Astrocyte of the cerebellum (primary cell): ENCODE data around the gene AATK.

Experiments
- DNase-seq: peaks from one replicate; pipeline ENCODE4 v3.0.0-alpha.2; 2011; ENCODE audit warnings: low read depth
- H3K4me3 ChIP-seq: 2 replicates; pipeline ENCODE4 v1.5.1; 2011; ENCODE audit warnings: mild to moderate bottlenecking, low read depth, low read length, moderate library complexity
- in situ Hi-C: cut with HindIII; loops from 2 replicates; pipeline ENCODE4 v1.10.0; 2017; ENCODE audit warnings: low sequenced_read_pairs
- TF ChIP-seq, protein P1 (sequence below): IDR thresholded peaks from 2 replicates; pipeline ENCODE4 v1.5.1; 2012; ENCODE audit warnings: low read length, low read depth, moderate library complexity, mild to moderate bottlenecking; ENCODE audit errors: missing control alignments

AATK gene

DNA sequence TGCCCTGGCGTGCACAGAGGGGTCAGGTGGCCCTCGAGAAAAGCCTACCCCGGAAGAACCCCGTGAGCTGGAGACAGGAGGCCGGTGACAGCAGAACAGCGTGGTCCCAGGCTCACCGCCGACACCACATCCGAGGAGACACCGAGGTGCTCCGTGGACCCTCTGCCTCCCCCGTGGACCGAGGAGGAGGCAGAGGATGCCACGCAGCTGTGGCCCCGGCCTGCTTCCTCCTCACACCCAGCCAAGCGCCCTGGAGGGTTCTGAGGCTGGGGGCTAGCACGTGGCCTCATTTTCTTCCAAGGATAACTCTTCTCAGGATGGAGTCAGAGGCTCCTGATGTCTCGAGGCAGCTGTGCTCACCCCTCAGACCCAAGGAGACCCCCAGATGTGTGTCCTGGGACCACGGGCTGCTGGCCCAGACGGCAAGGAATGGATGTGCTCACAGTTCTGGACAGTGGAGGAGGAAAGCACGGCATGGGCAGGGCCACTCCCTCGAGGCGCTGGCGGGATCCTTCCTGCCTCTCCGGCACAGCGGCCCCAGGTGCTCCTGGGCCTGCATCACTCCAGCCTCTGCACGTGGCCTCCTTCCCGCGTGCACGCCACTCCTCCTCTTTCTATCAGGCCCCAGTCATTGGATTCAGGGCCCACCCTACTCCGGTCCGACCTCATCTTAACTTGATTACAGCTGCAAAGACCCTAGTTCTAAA, 5.1 kb downstream of the AATK start:
- H3K4me3 ChIP-seq = no peak overlapping the region
- no peak for DNase-seq
- TF ChIP-seq, protein P1, sequence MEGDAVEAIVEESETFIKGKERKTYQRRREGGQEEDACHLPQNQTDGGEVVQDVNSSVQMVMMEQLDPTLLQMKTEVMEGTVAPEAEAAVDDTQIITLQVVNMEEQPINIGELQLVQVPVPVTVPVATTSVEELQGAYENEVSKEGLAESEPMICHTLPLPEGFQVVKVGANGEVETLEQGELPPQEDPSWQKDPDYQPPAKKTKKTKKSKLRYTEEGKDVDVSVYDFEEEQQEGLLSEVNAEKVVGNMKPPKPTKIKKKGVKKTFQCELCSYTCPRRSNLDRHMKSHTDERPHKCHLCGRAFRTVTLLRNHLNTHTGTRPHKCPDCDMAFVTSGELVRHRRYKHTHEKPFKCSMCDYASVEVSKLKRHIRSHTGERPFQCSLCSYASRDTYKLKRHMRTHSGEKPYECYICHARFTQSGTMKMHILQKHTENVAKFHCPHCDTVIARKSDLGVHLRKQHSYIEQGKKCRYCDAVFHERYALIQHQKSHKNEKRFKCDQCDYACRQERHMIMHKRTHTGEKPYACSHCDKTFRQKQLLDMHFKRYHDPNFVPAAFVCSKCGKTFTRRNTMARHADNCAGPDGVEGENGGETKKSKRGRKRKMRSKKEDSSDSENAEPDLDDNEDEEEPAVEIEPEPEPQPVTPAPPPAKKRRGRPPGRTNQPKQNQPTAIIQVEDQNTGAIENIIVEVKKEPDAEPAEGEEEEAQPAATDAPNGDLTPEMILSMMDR = no peak
- in situ Hi-C loops = no loop called here

DNA sequence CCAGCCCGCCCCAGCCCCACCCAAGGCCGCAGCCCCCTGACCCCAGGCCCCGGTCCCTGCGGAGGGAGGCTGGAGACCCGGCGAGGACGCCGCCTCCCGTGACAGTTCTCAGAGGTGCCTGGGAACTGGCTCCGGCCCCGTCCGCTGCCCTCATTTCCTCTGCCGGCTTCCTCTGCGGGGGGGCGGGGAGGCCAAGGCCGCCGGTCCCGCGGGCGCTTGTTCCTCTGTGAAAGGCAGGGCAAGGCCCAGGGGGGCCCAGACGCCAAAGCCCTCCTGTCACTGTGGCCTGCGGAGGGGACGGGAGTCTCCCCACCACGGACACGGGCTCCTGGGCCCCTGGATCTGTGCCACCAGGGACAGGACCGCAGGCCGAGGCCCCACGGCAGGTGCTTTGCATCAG, 5.7 kb downstream of the AATK start:
- TF ChIP-seq, protein P1 = no peak
- in situ Hi-C loops = no loop called here
- no peak overlapping the region for H3K4me3 ChIP-seq
- DNase-seq = no peak

DNA sequence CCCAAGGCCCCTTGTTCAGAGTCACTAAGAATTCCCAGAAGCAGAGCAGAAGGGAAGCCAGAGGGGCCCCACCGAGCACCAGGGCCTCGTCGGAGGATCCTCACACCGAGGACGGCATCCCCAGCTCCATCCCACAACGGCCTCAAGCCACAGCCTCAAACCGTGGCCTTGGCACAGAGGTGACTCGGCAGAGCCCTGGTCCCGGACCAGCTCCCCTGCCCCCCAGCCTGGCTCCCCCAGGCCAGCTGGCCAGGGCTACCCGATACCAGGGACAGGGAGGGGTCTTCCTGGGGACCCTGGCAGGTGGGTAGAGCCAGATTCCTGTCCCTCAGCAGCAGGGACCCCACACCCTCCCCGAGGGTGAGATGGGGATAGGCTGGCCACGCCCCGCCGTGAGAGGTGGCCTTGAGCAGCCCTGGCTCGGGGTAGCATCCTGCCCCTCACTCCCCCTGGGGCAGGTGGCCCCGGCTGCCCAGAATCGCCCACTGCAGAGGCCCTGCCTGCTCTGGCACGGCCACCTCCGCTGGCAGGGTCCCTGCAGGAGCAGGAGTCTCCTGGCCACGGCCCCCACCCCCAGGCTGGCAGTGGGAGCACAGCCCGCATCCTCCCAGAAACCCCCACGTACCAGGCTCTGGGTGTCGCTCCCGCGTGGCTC, 6.3 kb downstream of the AATK start:
- DNase-seq = no peak
- in situ Hi-C loops = no loop called here
- TF ChIP-seq, protein P1 = no peak
- H3K4me3 ChIP-seq = no peak overlapping the region

DNA sequence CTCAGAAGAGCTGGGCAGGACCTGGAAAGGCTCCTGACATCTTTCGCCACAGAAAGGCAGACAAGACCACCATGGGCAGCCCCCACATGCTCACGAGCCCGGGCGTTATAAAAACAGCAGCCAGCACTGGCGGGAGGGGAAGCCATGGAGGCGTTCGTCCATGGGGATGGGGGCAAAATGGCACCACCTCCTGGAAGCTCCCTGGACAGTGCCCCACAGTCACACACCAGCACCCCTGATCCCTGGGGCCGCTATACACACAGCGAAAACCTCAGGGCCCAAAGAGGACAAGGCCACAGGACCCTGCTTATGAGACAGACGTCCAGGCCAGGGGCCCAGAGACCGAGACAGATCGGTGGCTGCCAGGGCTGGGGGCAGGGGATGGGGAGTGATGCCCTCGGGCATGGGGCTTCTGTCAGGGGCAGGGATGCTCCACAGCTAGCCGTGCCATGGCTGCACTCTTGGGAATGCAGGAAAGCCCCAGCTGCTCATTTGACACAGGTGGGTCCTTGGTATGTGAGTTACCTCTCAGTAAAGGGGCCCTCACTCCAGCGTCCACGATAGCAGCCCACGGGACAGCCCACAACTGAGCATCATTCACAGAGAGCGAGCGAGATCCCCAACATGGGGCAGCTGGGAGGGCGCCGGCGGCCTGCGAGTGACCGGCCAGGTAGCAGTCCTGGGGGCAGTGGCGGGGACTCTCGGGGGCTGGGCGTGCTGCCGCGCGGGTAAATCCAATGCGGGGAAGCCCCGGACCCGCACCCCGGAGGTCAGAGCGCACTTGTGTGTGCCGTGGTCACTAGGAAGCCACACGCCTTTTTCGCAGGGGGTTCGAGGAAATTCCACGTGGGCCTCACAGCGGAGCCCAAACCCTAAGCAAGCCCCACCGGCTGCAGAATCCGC, 7.1 kb downstream of the AATK start:
- no peak overlapping the region for H3K4me3 ChIP-seq
- TF ChIP-seq, protein P1 = no peak
- no peak for DNase-seq
- in situ Hi-C loops = no loop called here

DNA sequence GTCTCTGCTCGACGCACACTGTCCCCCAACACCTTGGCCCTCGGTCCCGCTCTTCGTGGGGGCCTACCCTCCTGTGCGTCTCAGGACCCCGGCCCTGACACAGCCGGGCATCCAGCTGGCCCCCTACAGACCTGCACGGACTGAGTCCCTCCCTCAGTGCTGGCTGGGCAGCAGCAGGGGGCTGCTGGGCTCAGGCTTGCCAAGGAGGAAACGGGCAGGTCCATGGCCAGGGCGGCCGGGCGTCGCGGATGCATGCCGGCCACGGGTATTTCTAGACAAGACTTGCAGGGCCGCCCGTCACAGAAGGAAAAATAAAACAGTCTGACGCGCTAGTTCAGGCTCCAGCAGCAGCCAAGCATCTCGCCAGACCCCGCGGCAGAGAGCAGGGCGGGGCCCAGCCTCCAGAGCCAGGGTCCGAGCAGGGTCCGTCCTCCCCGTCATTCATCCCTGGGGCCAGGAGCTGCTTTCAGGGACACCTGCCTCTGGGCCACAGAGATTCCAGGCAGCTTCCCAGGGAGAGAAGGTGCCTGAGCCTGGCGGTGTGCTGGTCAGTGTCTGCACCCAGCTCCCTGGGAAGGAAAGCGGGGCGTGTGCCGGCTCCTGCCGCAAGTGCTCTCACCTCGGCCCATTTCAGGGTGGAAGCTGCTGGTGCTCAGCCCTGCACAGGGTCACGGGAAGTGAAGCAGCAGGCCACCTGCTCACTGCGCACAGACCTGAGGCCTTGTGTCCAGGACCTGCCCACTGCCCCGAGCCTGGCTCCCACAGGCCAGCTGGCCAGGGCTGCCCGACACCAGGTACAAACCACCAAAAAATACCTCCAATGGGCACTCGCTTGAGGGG, 8.0 kb downstream of the AATK start:
- TF ChIP-seq, protein P1 = no peak
- in situ Hi-C loops = no loop called here
- H3K4me3 ChIP-seq = no peak overlapping the region
- DNase-seq = no peak
